ENCODE results near the gene APBB1IP.

The APBB1IP gene

DNA sequence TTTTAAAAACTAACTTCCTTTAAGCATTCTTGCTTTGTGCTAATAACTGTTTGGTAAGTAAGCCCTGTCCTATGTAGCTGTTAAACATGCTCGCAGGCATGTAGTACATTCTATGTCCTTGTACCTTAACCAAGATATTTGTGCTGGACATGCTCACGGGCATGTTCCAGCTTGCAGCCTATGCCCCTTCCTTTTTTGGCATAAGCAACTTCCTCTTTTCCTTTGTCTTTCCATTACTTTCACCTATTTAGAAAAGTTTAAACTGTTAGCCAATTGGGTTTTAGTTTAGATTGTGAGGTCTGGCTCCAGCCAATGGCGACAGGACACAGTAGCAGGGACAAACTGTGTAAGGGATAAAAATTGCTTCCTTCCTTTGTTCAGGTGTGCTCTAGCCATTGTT lies 14.4 kb upstream of the APBB1IP start:
- TF ChIP-seq, protein P1, sequence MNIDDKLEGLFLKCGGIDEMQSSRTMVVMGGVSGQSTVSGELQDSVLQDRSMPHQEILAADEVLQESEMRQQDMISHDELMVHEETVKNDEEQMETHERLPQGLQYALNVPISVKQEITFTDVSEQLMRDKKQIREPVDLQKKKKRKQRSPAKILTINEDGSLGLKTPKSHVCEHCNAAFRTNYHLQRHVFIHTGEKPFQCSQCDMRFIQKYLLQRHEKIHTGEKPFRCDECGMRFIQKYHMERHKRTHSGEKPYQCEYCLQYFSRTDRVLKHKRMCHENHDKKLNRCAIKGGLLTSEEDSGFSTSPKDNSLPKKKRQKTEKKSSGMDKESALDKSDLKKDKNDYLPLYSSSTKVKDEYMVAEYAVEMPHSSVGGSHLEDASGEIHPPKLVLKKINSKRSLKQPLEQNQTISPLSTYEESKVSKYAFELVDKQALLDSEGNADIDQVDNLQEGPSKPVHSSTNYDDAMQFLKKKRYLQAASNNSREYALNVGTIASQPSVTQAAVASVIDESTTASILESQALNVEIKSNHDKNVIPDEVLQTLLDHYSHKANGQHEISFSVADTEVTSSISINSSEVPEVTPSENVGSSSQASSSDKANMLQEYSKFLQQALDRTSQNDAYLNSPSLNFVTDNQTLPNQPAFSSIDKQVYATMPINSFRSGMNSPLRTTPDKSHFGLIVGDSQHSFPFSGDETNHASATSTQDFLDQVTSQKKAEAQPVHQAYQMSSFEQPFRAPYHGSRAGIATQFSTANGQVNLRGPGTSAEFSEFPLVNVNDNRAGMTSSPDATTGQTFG (tag by site-specific recombination; IDR thresholded peaks at IDR 0.05; ENCODE audit: borderline replicate concordance): no peak
- TF ChIP-seq, protein P2, sequence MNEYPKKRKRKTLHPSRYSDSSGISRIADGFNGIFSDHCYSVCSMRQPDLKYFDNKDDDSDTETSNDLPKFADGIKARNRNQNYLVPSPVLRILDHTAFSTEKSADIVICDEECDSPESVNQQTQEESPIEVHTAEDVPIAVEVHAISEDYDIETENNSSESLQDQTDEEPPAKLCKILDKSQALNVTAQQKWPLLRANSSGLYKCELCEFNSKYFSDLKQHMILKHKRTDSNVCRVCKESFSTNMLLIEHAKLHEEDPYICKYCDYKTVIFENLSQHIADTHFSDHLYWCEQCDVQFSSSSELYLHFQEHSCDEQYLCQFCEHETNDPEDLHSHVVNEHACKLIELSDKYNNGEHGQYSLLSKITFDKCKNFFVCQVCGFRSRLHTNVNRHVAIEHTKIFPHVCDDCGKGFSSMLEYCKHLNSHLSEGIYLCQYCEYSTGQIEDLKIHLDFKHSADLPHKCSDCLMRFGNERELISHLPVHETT (tag by site-specific recombination; IDR thresholded peaks at IDR 0.05): no peak
- TF ChIP-seq KLF10 (tag by site-specific recombination; IDR thresholded peaks at IDR 0.05) (no peak), SALL2 (tag by site-specific recombination; IDR thresholded peaks at IDR 0.05; ENCODE audit: borderline replicate concordance) (no peak), ZNF558 (tag by site-specific recombination; IDR thresholded peaks at IDR 0.05) (no peak), ZNF24 (tag by site-specific recombination; IDR thresholded peaks at IDR 0.05) (no peak), ZNF571 (tag by site-specific recombination; IDR thresholded peaks at IDR 0.05) (no peak), GFI1B (tag by site-specific recombination; IDR thresholded peaks at IDR 0.05) (no peak), ZNF37A (tag by site-specific recombination; IDR thresholded peaks at IDR 0.05) (no peak), BCL11A (tag by site-specific recombination; IDR thresholded peaks at IDR 0.05; ENCODE audit: low read depth) (no peak), KLF16 (tag by site-specific recombination; IDR thresholded peaks at IDR 0.05) (no peak), ZNF501 (tag by site-specific recombination; IDR thresholded peaks at IDR 0.05) (no peak), HOXD13 (CRISPR knock-in tag; IDR thresholded peaks at IDR 0.05; ENCODE audit: borderline replicate concordance) (no peak), ZNF155 (tag by site-specific recombination; IDR thresholded peaks at IDR 0.05) (no peak)
- TF ChIP-seq, protein P3, sequence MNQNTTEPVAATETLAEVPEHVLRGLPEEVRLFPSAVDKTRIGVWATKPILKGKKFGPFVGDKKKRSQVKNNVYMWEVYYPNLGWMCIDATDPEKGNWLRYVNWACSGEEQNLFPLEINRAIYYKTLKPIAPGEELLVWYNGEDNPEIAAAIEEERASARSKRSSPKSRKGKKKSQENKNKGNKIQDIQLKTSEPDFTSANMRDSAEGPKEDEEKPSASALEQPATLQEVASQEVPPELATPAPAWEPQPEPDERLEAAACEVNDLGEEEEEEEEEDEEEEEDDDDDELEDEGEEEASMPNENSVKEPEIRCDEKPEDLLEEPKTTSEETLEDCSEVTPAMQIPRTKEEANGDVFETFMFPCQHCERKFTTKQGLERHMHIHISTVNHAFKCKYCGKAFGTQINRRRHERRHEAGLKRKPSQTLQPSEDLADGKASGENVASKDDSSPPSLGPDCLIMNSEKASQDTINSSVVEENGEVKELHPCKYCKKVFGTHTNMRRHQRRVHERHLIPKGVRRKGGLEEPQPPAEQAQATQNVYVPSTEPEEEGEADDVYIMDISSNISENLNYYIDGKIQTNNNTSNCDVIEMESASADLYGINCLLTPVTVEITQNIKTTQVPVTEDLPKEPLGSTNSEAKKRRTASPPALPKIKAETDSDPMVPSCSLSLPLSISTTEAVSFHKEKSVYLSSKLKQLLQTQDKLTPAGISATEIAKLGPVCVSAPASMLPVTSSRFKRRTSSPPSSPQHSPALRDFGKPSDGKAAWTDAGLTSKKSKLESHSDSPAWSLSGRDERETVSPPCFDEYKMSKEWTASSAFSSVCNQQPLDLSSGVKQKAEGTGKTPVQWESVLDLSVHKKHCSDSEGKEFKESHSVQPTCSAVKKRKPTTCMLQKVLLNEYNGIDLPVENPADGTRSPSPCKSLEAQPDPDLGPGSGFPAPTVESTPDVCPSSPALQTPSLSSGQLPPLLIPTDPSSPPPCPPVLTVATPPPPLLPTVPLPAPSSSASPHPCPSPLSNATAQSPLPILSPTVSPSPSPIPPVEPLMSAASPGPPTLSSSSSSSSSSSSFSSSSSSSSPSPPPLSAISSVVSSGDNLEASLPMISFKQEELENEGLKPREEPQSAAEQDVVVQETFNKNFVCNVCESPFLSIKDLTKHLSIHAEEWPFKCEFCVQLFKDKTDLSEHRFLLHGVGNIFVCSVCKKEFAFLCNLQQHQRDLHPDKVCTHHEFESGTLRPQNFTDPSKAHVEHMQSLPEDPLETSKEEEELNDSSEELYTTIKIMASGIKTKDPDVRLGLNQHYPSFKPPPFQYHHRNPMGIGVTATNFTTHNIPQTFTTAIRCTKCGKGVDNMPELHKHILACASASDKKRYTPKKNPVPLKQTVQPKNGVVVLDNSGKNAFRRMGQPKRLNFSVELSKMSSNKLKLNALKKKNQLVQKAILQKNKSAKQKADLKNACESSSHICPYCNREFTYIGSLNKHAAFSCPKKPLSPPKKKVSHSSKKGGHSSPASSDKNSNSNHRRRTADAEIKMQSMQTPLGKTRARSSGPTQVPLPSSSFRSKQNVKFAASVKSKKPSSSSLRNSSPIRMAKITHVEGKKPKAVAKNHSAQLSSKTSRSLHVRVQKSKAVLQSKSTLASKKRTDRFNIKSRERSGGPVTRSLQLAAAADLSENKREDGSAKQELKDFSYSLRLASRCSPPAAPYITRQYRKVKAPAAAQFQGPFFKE (tag by site-specific recombination; IDR thresholded peaks at IDR 0.05; ENCODE audit: borderline replicate concordance): no peak
- TF ChIP-seq, protein P4, sequence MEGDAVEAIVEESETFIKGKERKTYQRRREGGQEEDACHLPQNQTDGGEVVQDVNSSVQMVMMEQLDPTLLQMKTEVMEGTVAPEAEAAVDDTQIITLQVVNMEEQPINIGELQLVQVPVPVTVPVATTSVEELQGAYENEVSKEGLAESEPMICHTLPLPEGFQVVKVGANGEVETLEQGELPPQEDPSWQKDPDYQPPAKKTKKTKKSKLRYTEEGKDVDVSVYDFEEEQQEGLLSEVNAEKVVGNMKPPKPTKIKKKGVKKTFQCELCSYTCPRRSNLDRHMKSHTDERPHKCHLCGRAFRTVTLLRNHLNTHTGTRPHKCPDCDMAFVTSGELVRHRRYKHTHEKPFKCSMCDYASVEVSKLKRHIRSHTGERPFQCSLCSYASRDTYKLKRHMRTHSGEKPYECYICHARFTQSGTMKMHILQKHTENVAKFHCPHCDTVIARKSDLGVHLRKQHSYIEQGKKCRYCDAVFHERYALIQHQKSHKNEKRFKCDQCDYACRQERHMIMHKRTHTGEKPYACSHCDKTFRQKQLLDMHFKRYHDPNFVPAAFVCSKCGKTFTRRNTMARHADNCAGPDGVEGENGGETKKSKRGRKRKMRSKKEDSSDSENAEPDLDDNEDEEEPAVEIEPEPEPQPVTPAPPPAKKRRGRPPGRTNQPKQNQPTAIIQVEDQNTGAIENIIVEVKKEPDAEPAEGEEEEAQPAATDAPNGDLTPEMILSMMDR (tag by site-specific recombination; IDR thresholded peaks at IDR 0.05): no peak
- H3K9me3 ChIP-seq (ENCODE audit: control insufficient read depth, insufficient read depth, low read depth, low read length): no peaks in the 10 kb centered on the region
- no peaks in the 10 kb centered on the region for H3K36me3 ChIP-seq (ENCODE audit: control insufficient read depth in 2 of 2, insufficient read depth in 1 of 2, low read length in 2 of 2)
- CTCF ChIA-PET: no interaction called here
- H3K27ac ChIP-seq (ENCODE audit: extremely low read depth, low read depth, low read length): no peak overlapping the region
- POLR2A ChIA-PET: no interaction called here
- no peak overlapping the region for H3K4me3 ChIP-seq (ENCODE audit: low read depth, low read length)
- no peaks in the 10 kb centered on the region for H3K4me1 ChIP-seq (ENCODE audit: control insufficient read depth, insufficient read depth, low read length)

Data from HEK293 (cell line).